A673 (cell line): Measurements from ENCODE around the gene ERCC6.

Experiments
- EZH2 ChIP-seq: fragments of 200-600 bp; sonication (generic); IDR thresholded peaks from 2 replicates; pipeline ENCODE4 v1.6.1; 2017; ENCODE audit warnings: borderline replicate concordance, low read depth, mild to moderate bottlenecking, mixed read lengths, antibody characterized with exemption, low read length; ENCODE audit not compliant: poor library complexity, severe bottlenecking
- TF ChIP-seq, protein P1 (sequence below): fragments of 300-800, 200-600 bp; sonication (generic); conservative IDR thresholded peaks from 2 replicates; pipeline ENCODE4 v1.5.1; 2017; ENCODE audit warnings: low read depth, mild to moderate bottlenecking, antibody characterized with exemption, low read length, moderate library complexity, mixed read lengths

DNA sequence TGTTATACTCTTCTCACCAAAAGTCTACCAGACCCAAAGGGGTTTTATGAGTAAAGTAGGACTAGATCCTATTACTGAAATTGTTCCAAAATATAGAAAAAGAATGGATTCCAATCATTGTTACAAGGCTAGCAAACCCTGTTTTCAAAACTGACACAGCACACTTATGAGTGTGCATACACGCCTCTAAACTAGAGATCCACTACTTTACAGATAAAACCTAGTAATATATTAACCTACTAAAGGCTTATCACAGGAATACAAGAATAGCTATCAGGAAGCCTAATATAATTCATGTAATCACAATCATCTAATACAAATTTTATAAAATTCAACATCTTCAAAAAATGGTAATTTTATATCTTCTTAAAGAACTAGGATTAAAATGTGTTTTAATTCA, 52.2 kb downstream of the ERCC6 start:
- TF ChIP-seq, protein P1, sequence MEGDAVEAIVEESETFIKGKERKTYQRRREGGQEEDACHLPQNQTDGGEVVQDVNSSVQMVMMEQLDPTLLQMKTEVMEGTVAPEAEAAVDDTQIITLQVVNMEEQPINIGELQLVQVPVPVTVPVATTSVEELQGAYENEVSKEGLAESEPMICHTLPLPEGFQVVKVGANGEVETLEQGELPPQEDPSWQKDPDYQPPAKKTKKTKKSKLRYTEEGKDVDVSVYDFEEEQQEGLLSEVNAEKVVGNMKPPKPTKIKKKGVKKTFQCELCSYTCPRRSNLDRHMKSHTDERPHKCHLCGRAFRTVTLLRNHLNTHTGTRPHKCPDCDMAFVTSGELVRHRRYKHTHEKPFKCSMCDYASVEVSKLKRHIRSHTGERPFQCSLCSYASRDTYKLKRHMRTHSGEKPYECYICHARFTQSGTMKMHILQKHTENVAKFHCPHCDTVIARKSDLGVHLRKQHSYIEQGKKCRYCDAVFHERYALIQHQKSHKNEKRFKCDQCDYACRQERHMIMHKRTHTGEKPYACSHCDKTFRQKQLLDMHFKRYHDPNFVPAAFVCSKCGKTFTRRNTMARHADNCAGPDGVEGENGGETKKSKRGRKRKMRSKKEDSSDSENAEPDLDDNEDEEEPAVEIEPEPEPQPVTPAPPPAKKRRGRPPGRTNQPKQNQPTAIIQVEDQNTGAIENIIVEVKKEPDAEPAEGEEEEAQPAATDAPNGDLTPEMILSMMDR: no peak
- TF ChIP-seq EZH2: no peak
